B cell (primary cell): ENCODE measurements around the gene UBXN2A. TPM values are rescaled to one million over a fixed set of nuclear protein-coding genes. Genes with fewer than 3 reads are reported as not detected.

Source experiments
- ATAC-seq: fragments of 200-7000 bp; cut with Tn5 transposase; one replicate; pipeline ENCODE4 v1.10.0; 2021; ENCODE audit warnings: low read depth, mild to moderate bottlenecking, moderate number of reproducible peaks, moderate library complexity
- CTCF ChIA-PET: fragments of 350-600 bp; sonication (Branson Sonifier 250); formaldehyde crosslinking; loops from one replicate; lab custom pipeline; 2021; ENCODE audit warnings: antibody characterized with exemption, inconsistent platforms; lab: Charles Lee
- POLR2A ChIA-PET: fragments of 350-600 bp; sonication (Branson Sonifier 250); formaldehyde crosslinking; loops from one replicate; lab custom pipeline; 2021; ENCODE audit warnings: antibody characterized with exemption; lab: Charles Lee
- DNase-seq: peaks from one replicate; pipeline ENCODE4 v3.0.0; 2013
- H2AFZ ChIP-seq: 2 replicates; pipeline ENCODE4 v1.6.1; 2012; ENCODE audit warnings: mild to moderate bottlenecking, low read depth, low read length; ENCODE audit not compliant: insufficient read depth, poor library complexity, severe bottlenecking
- H3K27ac ChIP-seq, 2 donors: 1 replicate in 1 of 2; 2 replicates in 1 of 2; pipeline ENCODE4 v1.5.1; 2012 to 2013; ENCODE audit warnings: low read length in 2 of 2, mild to moderate bottlenecking in 2 of 2, moderate library complexity in 1 of 2
- H3K27me3 ChIP-seq, 4 experiments: fragments of 200-600 bp in 1 of 4; sonication (generic) in 1 of 4; replicated peaks in 1 of 4; 1 replicate in 2 of 4; 2 replicates in 2 of 4; pipeline versions ENCODE4 v1.6.1 to v1.7.0; 2013 to 2016; ENCODE audit warnings: low read length in 3 of 4, mild to moderate bottlenecking in 2 of 4, mixed read lengths in 1 of 4, moderate library complexity in 1 of 4; ENCODE audit not compliant: insufficient read depth in 4 of 4, control insufficient read depth in 3 of 4; ENCODE audit errors: control extremely low read depth in 1 of 4
- H3K36me3 ChIP-seq, 2 experiments: replicated peaks in 1 of 2; 1 replicate in 1 of 2; 2 replicates in 1 of 2; pipeline versions ENCODE4 v1.6.1 to v1.7.1; 2013; ENCODE audit warnings: low read length in 1 of 2; ENCODE audit not compliant: insufficient read depth in 2 of 2, control insufficient read depth in 1 of 2; ENCODE audit errors: control extremely low read depth in 1 of 2, extremely low read depth in 1 of 2
- H3K4me1 ChIP-seq, 2 donors: fragments of 200-600 bp in 1 of 2; sonication (generic) in 1 of 2; 1 replicate in 1 of 2; 2 replicates in 1 of 2; pipeline versions ENCODE4 v1.5.1 to v1.6.1; 2013 to 2017; ENCODE audit warnings: low read length in 2 of 2; ENCODE audit not compliant: control insufficient read depth in 2 of 2, insufficient read depth in 2 of 2
- H3K4me2 ChIP-seq: replicated peaks from 2 replicates; pipeline ENCODE3; 2012; ENCODE audit warnings: mild to moderate bottlenecking, low read depth, low read length; ENCODE audit not compliant: poor library complexity, severe bottlenecking
- H3K4me3 ChIP-seq, 5 experiments: fragments of 200-600 bp in 1 of 5; sonication (generic) in 1 of 5; 1 replicate in 3 of 5; 2 replicates in 2 of 5; pipeline versions ENCODE4 v1.5.1 to v1.7.0; 2011 to 2016; ENCODE audit warnings: low read length in 4 of 5, mild to moderate bottlenecking in 4 of 5, low read depth in 2 of 5, control low read depth in 1 of 5, moderate library complexity in 1 of 5; ENCODE audit not compliant: insufficient read depth in 1 of 5; ENCODE audit errors: control extremely low read depth in 1 of 5, extremely low read depth in 1 of 5
- H3K79me2 ChIP-seq: fragments of 200-600 bp; sonication (generic); one replicate; pipeline ENCODE4 v1.6.0; 2016; ENCODE audit warnings: low read length; ENCODE audit not compliant: control insufficient read depth, insufficient read depth
- H3K9ac ChIP-seq: fragments of 200-600 bp; sonication (generic); 2 replicates; pipeline ENCODE4 v1.6.1; 2017; ENCODE audit warnings: mild to moderate bottlenecking, low read length, moderate library complexity
- H3K9me3 ChIP-seq, 3 donors: one replicate each; pipeline versions ENCODE4 v1.6.1 to v1.7.1; 2013; ENCODE audit warnings: low read length in 2 of 3; ENCODE audit not compliant: control insufficient read depth in 2 of 3, insufficient read depth in 1 of 3; ENCODE audit errors: control extremely low read depth in 1 of 3
- H4K20me1 ChIP-seq: 2 replicates; pipeline ENCODE4 v1.6.0; 2012; ENCODE audit warnings: mild to moderate bottlenecking, low read length; ENCODE audit not compliant: insufficient read depth, control insufficient read depth, poor library complexity, severe bottlenecking
- H3K27ac Mint-ChIP-seq: one replicate; pipeline ENCODE4 v1.8.0; 2021; ENCODE audit warnings: mixed read lengths
- H3K27me3 Mint-ChIP-seq: one replicate; pipeline ENCODE4 v1.8.0; 2021; ENCODE audit warnings: mixed read lengths
- H3K4me1 Mint-ChIP-seq: one replicate; pipeline ENCODE4 v1.8.0; 2021; ENCODE audit warnings: mixed read lengths
- H3K4me3 Mint-ChIP-seq: one replicate; pipeline ENCODE4 v1.8.0; 2021; ENCODE audit warnings: mixed read lengths
- H3K9me3 Mint-ChIP-seq: one replicate; pipeline ENCODE4 v1.8.0; 2022; ENCODE audit warnings: mixed read lengths; ENCODE audit not compliant: insufficient read depth
- EZH2 ChIP-seq: IDR thresholded peaks from 2 replicates; pipeline ENCODE4 v1.6.1; 2012; ENCODE audit warnings: borderline replicate concordance, low read depth, mild to moderate bottlenecking, moderate library complexity, low read length; ENCODE audit not compliant: insufficient read depth, poor library complexity, severe bottlenecking
- WGBS: methylation state at CpG from one replicate; pipeline ENCODE4 v1.1.5; 2013; ENCODE audit warnings: missing lambda C conversion rate; ENCODE audit not compliant: insufficient coverage; 5-methylcytosine and 5-hydroxymethylcytosine counted together
- intact Hi-C: fragments of 100-400 bp; cut with micrococcal nuclease; formaldehyde crosslinking; loops from one replicate; pipeline ENCODE4 v1.10.0; 2022
- polyA plus RNA-seq: library from polyadenylated mRNA; depleted of rRNA; stranded (reverse); fragments of >200 nt; gene quantifications from 2 replicates; pipeline ENCODE4 v1.2.3, GENCODE V29; 2012
- total RNA-seq, 2 donors: library from RNA; stranded (reverse); fragments of 120-200 nt in 1 of 2; gene quantifications; 1 replicate in 1 of 2; 2 replicates in 1 of 2; pipeline versions ENCODE4 v1.2.3 to v1.2.4, GENCODE V29; 2013 to 2022
- TF ChIP-seq, protein P1 (sequence below): fragments of 200-600 bp; IDR thresholded peaks from one replicate; pipeline ENCODE4 v1.8.0; 2022; ENCODE audit warnings: antibody characterized with exemption, mild to moderate bottlenecking

UBXN2A gene
- total and polyA plus RNA-seq, 2 donors (not counting 1 experiment from before 2014, with no cell fraction given): 2.8 to 13.4 TPM

DNA sequence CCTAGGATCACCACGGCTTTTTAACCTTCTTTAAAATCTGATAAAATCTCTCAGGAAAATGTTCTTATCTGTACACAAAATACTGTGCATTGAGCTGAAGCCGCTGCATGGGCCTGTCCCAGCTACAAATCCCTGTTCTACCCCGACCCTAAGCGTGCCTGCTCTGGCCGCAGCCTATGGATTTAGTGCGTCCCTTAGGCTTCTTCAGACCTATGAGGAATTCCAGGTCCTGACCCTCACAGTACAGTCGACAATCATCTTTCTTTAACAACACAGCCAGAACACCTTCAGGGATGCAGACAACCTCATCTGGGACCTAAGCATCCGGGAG is 107.4 kb downstream of the UBXN2A start:
- Histone ChIP-seq H3K9me3 (no peaks in the 10 kb centered on the region), H3K4me1 (peaks cover 24 to 26% of the 10 kb centered on the region in 2 donors), H2AFZ (peak overlapping the region; percentile 97), H3K36me3 (no peaks in the 10 kb centered on the region), H3K27ac (no peak overlapping the region), H3K9ac (peak overlapping the region; percentile 92), H3K4me3 (peak overlapping the region in 3 of 5 experiments; percentile 3 to 92 (median 79)), H3K4me2 (peak overlapping the region; percentile 96), H3K79me2 (peaks cover 18% of the 10 kb centered on the region), H4K20me1 (no peaks in the 10 kb centered on the region), H3K27me3 (peaks cover 0 to 20% (median 2%) of the 10 kb centered on the region in 4 experiments)
- ATAC-seq (no peak), DNase-seq (no peak)
- H3K27ac Mint-ChIP-seq: peak overlapping the region; percentile 86
- ChIA-PET CTCF (interaction anchor here (1.0 to 2.0 kb wide), 5 partner anchors 29 to 223 kb away, joined by 3 to 18 read pairs (median 7); partner anchors contain the start of genes ATAD2B, SF3B6 and TP53I3), POLR2A (interaction anchor here (1.7 to 1.8 kb wide), 2 partner anchors 29 to 121 kb away, joined by 16 to 20 read pairs; partner anchors contain the start of genes ATAD2B and SF3B6)
- intact Hi-C loops: loop anchor here (1.0 to 2.0 kb wide), 6 partner anchors 29 to 1831 kb away; partner anchors contain the start of genes ASXL2, ATAD2B, CENPO and FAM228B
- peaks cover 25% of the 10 kb centered on the region for H3K4me1 Mint-ChIP-seq
- H3K4me3 Mint-ChIP-seq: peak overlapping the region; percentile 90
- WGBS: 49% methylated on average over 6 of the region's 8 CpGs
- TF ChIP-seq, protein P1, sequence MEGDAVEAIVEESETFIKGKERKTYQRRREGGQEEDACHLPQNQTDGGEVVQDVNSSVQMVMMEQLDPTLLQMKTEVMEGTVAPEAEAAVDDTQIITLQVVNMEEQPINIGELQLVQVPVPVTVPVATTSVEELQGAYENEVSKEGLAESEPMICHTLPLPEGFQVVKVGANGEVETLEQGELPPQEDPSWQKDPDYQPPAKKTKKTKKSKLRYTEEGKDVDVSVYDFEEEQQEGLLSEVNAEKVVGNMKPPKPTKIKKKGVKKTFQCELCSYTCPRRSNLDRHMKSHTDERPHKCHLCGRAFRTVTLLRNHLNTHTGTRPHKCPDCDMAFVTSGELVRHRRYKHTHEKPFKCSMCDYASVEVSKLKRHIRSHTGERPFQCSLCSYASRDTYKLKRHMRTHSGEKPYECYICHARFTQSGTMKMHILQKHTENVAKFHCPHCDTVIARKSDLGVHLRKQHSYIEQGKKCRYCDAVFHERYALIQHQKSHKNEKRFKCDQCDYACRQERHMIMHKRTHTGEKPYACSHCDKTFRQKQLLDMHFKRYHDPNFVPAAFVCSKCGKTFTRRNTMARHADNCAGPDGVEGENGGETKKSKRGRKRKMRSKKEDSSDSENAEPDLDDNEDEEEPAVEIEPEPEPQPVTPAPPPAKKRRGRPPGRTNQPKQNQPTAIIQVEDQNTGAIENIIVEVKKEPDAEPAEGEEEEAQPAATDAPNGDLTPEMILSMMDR: no peak
- no peak for TF ChIP-seq EZH2
- no peaks in the 10 kb centered on the region for H3K27me3 Mint-ChIP-seq
- no peaks in the 10 kb centered on the region for H3K9me3 Mint-ChIP-seq
